Stimulated activated naive CD8-positive, alpha-beta T cell treated with anti-CD3 and anti-CD28 coated beads, Interleukin-15, amount 100 ng/mL, for 72 hours (primary cell): ENCODE measurements around the gene UNKL.

Source experiments
- ATAC-seq: fragments of 150-1000 bp; cut with Tn5 transposase; 2 replicates; pipeline ENCODE4 v1.10.0; 2021; ENCODE audit warnings: mild to moderate bottlenecking, moderate library complexity
- DNase-seq, 2 donors: peaks; one replicate each; pipeline ENCODE4 v3.0.0; 2021 to 2022
- H3K27ac Mint-ChIP-seq, 2 donors: one replicate each; pipeline ENCODE4 v1.8.0; 2022; ENCODE audit warnings: mild to moderate bottlenecking in 2 of 2, mixed read lengths in 2 of 2, moderate library complexity in 2 of 2
- H3K27me3 Mint-ChIP-seq: one replicate; pipeline ENCODE4 v1.8.0; 2022; ENCODE audit warnings: mixed read lengths
- H3K4me1 Mint-ChIP-seq: one replicate; pipeline ENCODE4 v1.8.0; 2022; ENCODE audit warnings: mild to moderate bottlenecking, mixed read lengths
- H3K4me3 Mint-ChIP-seq, 2 donors: one replicate each; pipeline ENCODE4 v1.8.0; 2022; ENCODE audit warnings: mild to moderate bottlenecking in 2 of 2, mixed read lengths in 2 of 2, moderate library complexity in 1 of 2
- H3K9me3 Mint-ChIP-seq, 2 donors: one replicate each; pipeline ENCODE4 v1.8.0; 2022; ENCODE audit warnings: mixed read lengths in 2 of 2

The UNKL gene

GRCh38 chr16:1380195-1380594, 34.3 kb downstream of the UNKL start:
- Mint-ChIP-seq H3K27ac (peak overlapping the region; percentile 54 to 88), H3K9me3 (no peaks in the 10 kb centered on the region), H3K4me3 (peak overlapping the region; percentile 83 to 84), H3K27me3 (no peaks in the 10 kb centered on the region), H3K4me1 (peaks cover 36% of the 10 kb centered on the region)
- DNase-seq (no peak), ATAC-seq (no peak)

- ATAC-seq: peak; percentile 80
- DNase-seq: peak; percentile 61 to 63
- H3K27me3 Mint-ChIP-seq: no peaks in the 10 kb centered on the region
- H3K9me3 Mint-ChIP-seq: no peaks in the 10 kb centered on the region
- peaks cover 36% of the 10 kb centered on the region for H3K4me1 Mint-ChIP-seq
- H3K27ac Mint-ChIP-seq: peak overlapping the region; percentile 54 to 88
- H3K4me3 Mint-ChIP-seq: peak overlapping the region; percentile 84 to 87
Measured at GRCh38 chr16:1379304-1380076, 35.0 kb downstream of the UNKL start.

DNA sequence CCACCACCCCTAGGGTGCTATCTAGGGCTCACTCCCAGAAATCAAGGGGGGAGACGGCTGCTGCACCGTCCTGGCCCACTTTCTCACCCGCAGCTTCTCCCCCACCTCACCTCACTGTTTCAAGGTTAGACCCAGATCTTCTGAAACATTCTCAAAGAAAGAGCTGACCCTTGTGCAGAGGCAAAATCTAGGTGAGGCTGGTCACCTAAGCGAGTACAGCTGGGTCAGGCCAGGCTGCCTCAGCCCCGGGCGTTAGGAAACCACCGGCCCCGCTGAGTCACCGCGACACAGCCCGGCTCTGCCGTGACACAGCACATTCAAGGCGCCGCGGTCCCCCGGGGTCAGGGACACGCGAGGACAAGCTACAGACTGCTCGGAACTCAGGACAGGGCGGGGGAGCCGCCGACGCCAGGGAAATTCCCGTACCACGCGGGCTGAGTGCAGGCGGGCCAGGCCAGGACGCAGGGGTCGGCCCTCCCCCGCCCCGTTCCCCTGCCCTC, 35.6 kb downstream of the UNKL start:
- peak; percentile 77 for ATAC-seq
- no peaks in the 10 kb centered on the region for H3K27me3 Mint-ChIP-seq
- peak overlapping the region; percentile 85 to 95 for H3K27ac Mint-ChIP-seq
- H3K4me3 Mint-ChIP-seq: peak overlapping the region; percentile 87 to 89
- no peaks in the 10 kb centered on the region for H3K9me3 Mint-ChIP-seq
- H3K4me1 Mint-ChIP-seq: peaks cover 40% of the 10 kb centered on the region
- peak in 1 of 2 donors; percentile 61 for DNase-seq

DNA sequence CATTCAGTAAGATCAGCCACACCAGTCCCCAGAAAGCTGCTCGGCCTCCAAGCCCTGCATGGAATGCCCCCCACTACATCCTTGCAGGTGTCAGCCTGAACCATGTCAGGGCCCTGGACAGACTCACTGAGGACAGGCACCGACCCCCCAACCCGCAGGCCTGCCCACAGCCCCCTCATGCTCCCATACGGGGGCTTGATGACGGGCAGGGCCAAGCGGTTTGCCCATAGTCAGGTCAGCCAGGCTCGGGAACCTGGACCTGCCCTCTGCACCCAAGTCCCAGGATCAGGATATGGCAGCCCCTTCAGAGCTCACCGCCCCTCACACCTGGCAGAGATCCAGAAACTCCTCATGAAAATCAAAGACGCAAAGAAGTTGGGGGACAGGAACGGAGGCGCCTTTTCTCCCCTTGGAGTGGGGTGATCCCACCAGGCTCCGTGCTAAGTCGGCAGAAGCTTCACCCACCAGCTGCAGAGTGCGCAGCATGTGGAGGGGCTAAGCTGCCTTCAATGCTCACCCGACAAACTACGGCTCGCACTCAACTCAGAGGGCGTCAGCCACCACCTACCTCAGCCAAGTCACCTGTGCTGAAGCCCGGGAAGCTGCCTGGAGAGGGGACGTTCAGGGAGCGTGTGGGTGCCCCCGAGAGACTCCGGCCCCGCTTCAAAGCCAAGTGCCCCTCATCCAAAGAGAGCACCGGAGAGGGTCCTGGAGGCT, 36.3 kb downstream of the UNKL start:
- no peak for ATAC-seq
- H3K9me3 Mint-ChIP-seq: no peaks in the 10 kb centered on the region
- peak overlapping the region; percentile 85 to 95 for H3K27ac Mint-ChIP-seq
- peaks cover 40% of the 10 kb centered on the region for H3K4me1 Mint-ChIP-seq
- peak overlapping the region; percentile 87 to 89 for H3K4me3 Mint-ChIP-seq
- no peaks in the 10 kb centered on the region for H3K27me3 Mint-ChIP-seq
- no peak for DNase-seq

DNA sequence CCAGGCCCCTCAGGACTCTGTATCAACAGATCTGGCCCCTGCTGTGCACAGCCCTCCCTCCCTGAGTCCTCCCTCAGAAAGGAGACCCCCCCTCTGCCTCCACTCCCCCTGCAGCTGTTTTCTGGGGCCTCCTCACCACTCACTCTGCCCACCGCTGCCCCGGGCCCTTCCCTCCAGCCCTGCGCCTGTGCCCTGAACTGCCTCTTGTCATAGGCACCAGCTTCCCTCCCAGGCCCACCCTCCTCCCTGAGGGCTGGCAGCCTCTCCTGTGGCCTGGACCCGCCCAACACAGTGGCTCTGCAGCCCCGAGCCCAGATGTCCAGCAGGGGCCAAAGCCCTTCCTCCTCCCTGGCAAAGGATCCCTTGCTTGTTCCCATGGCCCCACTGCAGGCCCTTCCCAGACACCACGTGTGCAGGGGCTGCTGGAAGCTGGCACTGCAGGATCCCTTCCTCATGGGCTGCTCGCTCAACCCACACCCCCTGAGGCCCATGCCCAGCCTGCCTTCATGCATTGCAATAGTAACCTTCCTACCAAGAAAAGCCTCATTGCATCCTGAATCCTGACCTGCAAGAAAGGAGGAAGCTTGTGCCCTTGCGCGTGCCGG, 37.0 kb downstream of the UNKL start:
- Mint-ChIP-seq H3K9me3 (no peaks in the 10 kb centered on the region), H3K27ac (peak overlapping the region; percentile 65 to 95), H3K4me3 (peak overlapping the region; percentile 87 to 89), H3K27me3 (no peaks in the 10 kb centered on the region), H3K4me1 (peaks cover 40% of the 10 kb centered on the region)
- DNase-seq (no peak), ATAC-seq (no peak)

DNA sequence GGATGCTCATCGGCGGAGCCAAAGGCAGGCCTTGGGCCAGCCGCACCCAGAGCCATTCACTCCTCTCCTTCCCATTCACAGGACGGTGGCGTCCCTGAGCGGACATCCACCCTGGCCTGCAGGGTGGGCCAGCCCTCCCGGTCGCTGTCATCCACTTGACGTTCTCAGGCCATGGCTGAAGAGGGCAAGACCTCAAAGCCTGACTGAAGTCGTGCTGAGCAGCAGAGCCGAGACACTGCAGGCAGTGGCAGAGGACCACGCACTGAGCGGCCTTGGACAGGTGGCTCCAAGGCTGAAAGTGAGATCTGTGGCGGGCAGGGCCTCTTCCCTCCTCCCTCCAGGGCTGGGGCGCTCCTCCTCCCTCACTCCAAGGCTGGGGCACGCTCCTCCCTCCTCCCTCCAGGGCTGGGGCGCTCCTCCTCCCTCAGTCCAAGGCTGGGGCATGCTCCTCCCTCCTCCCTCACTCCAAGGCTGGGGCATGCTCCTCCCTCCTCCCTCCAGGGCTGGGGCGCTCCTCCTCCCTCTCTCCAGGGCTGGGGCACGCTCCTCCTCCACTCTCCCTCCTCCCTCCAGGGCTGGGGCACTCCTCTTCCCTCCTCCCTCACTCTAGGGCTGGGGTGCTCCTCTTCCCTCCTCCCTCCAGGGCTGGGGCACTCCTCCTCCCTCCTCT, 38.6 kb downstream of the UNKL start:
- Mint-ChIP-seq H3K27ac (peak overlapping the region in 1 of 2 donors; percentile 25), H3K4me1 (peaks cover 40% of the 10 kb centered on the region), H3K4me3 (no peak overlapping the region), H3K9me3 (no peaks in the 10 kb centered on the region), H3K27me3 (no peaks in the 10 kb centered on the region)
- no peak for ATAC-seq
- no peak for DNase-seq

GRCh38 chr16:1375298-1375640, 39.2 kb downstream of the UNKL start:
- Mint-ChIP-seq H3K27me3 (no peaks in the 10 kb centered on the region), H3K4me1 (peaks cover 39% of the 10 kb centered on the region), H3K9me3 (no peaks in the 10 kb centered on the region), H3K4me3 (no peak overlapping the region), H3K27ac (peak overlapping the region in 1 of 2 donors; percentile 27)
- no peak for DNase-seq
- no peak for ATAC-seq

DNA sequence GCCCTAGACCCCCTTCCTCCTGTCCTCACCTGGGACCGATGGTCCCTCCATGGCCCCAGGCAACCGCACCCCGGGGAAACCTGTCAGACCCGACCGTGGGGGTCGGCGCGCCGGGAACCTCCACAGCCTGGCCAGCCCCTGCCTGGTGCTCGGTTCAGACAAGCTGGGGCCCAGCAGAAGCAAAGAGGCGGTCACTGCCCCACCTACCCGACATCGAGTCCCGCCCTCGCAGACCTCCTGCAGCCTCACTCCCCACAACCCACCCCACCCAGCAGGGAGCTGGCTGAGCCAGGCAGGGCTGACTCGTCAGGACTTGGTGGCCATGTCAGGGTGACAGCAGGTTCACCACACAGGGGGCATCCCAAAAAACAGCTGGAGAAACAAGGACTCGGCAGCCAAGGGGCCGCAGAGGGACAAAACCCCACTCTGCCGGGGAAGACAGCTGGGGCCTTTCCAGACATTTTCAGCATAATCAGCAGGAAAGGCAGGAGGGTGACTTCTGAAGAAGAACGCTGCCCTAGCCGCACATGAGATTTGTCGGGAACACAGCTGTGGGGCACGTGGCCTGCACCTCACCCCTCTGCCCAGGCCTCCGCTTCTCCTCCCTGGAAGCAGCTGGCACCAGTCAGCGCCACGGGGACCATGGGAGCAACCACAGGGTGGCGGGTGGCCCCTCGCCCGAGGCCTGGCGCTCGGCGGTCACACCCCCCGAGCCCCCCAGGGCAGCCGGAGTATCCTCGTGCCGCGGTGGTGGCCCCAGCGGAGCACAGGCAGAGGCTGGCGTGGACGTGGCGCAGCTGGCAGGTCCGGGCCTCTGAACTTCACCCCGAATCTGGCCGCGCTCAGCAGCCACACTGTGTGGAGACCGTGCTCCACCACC, 39.8 kb downstream of the UNKL start:
- no peak overlapping the region for H3K27ac Mint-ChIP-seq
- H3K27me3 Mint-ChIP-seq: no peaks in the 10 kb centered on the region
- DNase-seq (no peak), ATAC-seq (no peak)
- H3K4me3 Mint-ChIP-seq: no peak overlapping the region
- H3K9me3 Mint-ChIP-seq: no peaks in the 10 kb centered on the region
- H3K4me1 Mint-ChIP-seq: peaks cover 33% of the 10 kb centered on the region

DNA sequence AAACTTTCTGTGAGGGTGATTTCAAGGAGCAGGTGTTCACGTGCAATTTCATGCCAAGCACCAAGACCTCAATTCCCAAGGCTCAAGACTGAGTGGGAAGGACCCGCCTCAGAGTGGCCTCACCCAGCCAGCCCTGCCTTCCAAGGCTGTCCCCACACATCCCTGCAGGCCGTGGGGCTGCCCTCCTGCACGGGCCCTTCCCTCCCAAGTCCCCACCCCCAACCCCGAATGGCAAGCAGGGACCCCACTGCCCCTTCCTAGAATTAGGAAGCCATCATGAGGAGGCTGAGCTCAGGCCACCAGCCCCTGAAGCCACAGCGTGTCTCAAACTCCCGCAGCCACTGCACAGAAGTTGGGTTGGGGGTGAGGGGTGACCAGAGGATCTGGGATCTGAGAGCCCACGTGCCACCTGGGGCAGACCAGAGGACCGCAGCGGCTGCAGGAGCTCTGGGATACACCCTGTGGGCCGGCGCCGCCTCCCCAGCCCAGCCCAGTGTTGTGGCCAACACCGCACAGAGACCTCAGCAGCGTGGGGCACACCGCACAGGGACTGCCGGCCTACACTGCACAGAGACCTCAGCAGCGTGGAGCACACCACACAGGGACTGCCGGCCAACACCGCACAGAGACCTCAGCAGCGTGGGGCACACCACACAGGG, 42.1 kb downstream of the UNKL start:
- Mint-ChIP-seq H3K9me3 (no peaks in the 10 kb centered on the region), H3K27me3 (no peaks in the 10 kb centered on the region), H3K27ac (no peak overlapping the region), H3K4me1 (peaks cover 17% of the 10 kb centered on the region), H3K4me3 (no peak overlapping the region)
- DNase-seq (no peak), ATAC-seq (no peak)

GRCh38 chr16:1371054-1371978, 43.2 kb downstream of the UNKL start:
- Mint-ChIP-seq H3K27ac (no peak overlapping the region), H3K4me1 (peaks cover 12% of the 10 kb centered on the region), H3K9me3 (no peaks in the 10 kb centered on the region), H3K4me3 (no peak overlapping the region), H3K27me3 (no peaks in the 10 kb centered on the region)
- ATAC-seq (no peak), DNase-seq (no peak)

DNA sequence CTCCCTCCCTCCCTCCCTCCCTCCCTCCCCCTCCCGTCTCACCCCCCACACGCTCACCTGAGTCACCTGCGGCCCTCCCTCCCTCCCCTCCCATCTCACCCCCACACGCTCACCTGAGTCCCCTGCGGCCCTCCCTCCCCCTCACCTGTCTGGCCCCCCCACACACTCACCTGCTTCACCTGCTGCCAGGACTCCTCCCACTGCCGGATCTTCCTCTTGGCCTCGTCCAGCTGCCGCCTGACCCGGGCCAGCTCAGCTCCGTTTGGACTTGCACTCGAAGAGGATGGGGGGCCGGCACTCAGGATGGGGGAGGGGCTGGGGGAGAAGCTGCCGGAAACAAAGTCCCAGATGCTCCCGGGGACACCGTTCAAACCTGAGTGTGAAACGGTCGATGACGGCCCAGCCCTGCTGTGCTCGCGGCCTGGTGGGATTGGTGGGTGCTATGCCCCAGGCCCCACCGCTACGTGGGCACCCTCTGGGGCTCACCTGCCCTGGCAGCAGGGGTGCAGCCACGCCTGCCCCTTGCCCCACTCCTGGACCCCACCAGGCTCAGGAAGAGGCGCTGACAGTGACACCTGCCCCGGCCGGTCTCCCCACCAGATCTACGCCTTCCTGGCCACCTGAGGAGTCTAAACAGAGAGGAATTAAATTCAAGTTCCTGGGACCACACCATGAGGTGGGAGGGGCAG, 46.9 kb downstream of the UNKL start:
- Mint-ChIP-seq H3K4me3 (no peak overlapping the region), H3K9me3 (no peaks in the 10 kb centered on the region), H3K27me3 (no peaks in the 10 kb centered on the region), H3K27ac (peak overlapping the region in 1 of 2 donors; percentile 19), H3K4me1 (peaks cover 14% of the 10 kb centered on the region)
- no peak for ATAC-seq
- DNase-seq: no peak

GRCh38 chr16:1366712-1367299, 47.7 kb downstream of the UNKL start:
- no peak for DNase-seq
- peaks cover 14% of the 10 kb centered on the region for H3K4me1 Mint-ChIP-seq
- ATAC-seq: peak; percentile 18
- H3K27ac Mint-ChIP-seq: no peak overlapping the region
- H3K4me3 Mint-ChIP-seq: no peak overlapping the region
- H3K9me3 Mint-ChIP-seq: no peaks in the 10 kb centered on the region
- H3K27me3 Mint-ChIP-seq: no peaks in the 10 kb centered on the region
